ENCODE data around the gene TCFL5. TPM values are rescaled to one million over a fixed set of nuclear protein-coding genes. Genes with fewer than 3 reads are reported as not detected.
A peak's percentile ranks its signal among the peaks of the same experiment; 100 is the strongest.

The TCFL5 gene
- total RNA-seq, 1 donor, result 23.7 TPM

GRCh38 chr20:62805155-62805710 lies 56.4 kb downstream of the TCFL5 start:
- TF ChIP-seq, protein P1, sequence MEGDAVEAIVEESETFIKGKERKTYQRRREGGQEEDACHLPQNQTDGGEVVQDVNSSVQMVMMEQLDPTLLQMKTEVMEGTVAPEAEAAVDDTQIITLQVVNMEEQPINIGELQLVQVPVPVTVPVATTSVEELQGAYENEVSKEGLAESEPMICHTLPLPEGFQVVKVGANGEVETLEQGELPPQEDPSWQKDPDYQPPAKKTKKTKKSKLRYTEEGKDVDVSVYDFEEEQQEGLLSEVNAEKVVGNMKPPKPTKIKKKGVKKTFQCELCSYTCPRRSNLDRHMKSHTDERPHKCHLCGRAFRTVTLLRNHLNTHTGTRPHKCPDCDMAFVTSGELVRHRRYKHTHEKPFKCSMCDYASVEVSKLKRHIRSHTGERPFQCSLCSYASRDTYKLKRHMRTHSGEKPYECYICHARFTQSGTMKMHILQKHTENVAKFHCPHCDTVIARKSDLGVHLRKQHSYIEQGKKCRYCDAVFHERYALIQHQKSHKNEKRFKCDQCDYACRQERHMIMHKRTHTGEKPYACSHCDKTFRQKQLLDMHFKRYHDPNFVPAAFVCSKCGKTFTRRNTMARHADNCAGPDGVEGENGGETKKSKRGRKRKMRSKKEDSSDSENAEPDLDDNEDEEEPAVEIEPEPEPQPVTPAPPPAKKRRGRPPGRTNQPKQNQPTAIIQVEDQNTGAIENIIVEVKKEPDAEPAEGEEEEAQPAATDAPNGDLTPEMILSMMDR (IDR thresholded peaks at IDR 0.05; ENCODE audit: insufficient read depth, low read length), result peak; percentile 1
- peak; percentile 26 for DNase-seq (ENCODE audit: low read depth)
- H3K4me3 ChIP-seq (ENCODE audit: low read depth, low read length), result peak overlapping the region; percentile 91

DNA sequence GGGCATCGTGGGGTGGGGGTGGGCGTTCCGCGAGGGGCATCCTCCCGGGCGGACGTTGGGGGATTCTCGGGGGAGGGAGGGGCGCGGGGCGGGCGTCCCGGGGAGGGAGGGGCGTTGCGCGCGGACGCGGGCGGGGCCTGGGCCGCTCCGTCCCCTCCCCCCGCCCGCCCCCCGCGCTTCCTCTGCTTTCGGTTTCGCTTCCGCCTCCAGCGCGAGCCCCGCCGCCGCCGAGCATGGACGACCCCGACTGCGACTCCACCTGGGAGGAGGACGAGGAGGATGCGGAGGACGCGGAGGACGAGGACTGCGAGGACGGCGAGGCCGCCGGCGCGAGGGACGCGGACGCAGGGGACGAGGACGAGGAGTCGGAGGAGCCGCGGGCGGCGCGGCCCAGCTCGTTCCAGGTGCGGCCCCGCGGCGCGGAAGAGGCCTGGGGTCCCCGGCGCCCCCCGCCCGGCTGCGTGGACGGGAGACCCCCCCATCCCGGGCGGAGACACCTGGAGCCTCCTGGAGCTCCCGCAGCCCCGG lies 56.9 kb downstream of the TCFL5 start, which contains the start of gene OGFR:
Gene OGFR, plus strand, starts transcription at position 209 of the 528 bp plus-strand sequence. Its CDS starts 25 bp downstream, at position 234.
- TF ChIP-seq, protein P1 (IDR thresholded peaks at IDR 0.05; ENCODE audit: insufficient read depth, low read length), result no peak
- H3K4me3 ChIP-seq (ENCODE audit: low read depth, low read length), result peak within 1 kb of the TSS; percentile 91
- DNase-seq (ENCODE audit: low read depth), result peak; percentile 35

- no peak for DNase-seq (ENCODE audit: low read depth)
- TF ChIP-seq, protein P1 (IDR thresholded peaks at IDR 0.05; ENCODE audit: insufficient read depth, low read length), result peak; percentile 16
- peak overlapping the region; percentile 57 for H3K4me3 ChIP-seq (ENCODE audit: low read depth, low read length)
These were observed 57.5 kb downstream of the TCFL5 start for GRCh38 chr20:62804021-62804626.

- TF ChIP-seq, protein P1 (IDR thresholded peaks at IDR 0.05; ENCODE audit: insufficient read depth, low read length), result no peak
- H3K4me3 ChIP-seq (ENCODE audit: low read depth, low read length), result no peak overlapping the region
- DNase-seq (ENCODE audit: low read depth), result no peak
These were observed 59.5 kb downstream of the TCFL5 start for GRCh38 chr20:62802026-62802712.

- no peak overlapping the region for H3K4me3 ChIP-seq (ENCODE audit: low read depth, low read length)
- TF ChIP-seq, protein P1 (IDR thresholded peaks at IDR 0.05; ENCODE audit: insufficient read depth, low read length), result no peak
- no peak for DNase-seq (ENCODE audit: low read depth)
These were observed 60.2 kb downstream of the TCFL5 start for GRCh38 chr20:62801284-62802010.

Data from fibroblast of the aortic adventitia (primary cell).